Measurements from ENCODE around the gene SULT4A1. TPM values are rescaled to one million over a fixed set of nuclear protein-coding genes. Genes with fewer than 3 reads are reported as not detected.

Gene SULT4A1
- total RNA-seq, 2 donors from 2014 or later = 0.12 TPM; not detected in 1

DNA sequence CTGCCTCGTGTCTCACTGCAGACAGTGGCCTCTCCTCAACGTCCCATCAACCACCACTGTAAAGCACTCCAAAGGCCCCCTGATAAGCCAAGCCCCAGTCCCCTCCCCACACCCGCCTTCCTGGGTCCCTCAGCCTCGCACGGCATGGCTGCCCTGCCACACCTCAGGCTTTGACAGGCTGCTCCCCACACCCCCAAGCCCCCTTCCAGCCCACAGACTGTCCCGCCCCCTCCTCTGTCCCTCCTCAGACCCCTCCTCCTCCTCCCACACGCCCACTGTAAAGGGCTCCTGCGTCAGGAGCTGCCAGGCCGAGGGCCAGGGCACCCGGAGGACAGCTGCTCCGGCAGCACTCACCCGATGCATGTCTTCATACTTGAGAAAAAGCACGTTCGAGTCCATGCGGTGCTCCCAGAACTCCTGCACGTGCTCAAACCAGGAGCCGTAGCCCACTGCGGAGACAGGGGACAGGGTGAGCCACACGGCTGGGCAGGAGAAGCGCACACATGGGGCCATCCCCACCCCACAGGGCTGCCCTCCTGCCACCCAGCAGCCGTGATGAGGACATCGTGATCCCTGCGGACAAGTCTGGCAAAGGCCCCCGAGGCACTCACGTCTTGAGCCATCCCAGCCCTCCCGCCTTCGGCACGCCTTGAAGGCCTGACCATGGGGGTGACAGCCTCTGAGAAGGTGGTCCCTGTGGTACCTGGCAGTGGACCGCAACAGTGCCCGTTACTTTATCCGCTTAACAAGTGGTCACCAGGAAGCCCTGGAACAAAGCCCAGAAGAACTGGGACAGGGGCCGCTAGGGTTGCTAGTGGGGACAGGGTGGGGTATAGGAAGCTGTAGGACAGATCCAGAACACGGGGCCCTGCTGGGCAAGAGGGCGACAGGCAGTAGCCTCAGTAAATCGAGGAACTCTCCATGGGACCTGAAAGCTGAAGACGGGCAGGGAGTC lies 28.8 kb downstream of the SULT4A1 start:
- Histone ChIP-seq H3K4me3 (no peak overlapping the region), H3K9me3 (no peaks in the 10 kb centered on the region), H3K36me3 (no peaks in the 10 kb centered on the region), H3K4me1 (peaks cover 0 to 28% of the 10 kb centered on the region in 2 donors), H3K27ac (no peak overlapping the region), H3K27me3 (no peaks in the 10 kb centered on the region)
- TF ChIP-seq, protein P1, sequence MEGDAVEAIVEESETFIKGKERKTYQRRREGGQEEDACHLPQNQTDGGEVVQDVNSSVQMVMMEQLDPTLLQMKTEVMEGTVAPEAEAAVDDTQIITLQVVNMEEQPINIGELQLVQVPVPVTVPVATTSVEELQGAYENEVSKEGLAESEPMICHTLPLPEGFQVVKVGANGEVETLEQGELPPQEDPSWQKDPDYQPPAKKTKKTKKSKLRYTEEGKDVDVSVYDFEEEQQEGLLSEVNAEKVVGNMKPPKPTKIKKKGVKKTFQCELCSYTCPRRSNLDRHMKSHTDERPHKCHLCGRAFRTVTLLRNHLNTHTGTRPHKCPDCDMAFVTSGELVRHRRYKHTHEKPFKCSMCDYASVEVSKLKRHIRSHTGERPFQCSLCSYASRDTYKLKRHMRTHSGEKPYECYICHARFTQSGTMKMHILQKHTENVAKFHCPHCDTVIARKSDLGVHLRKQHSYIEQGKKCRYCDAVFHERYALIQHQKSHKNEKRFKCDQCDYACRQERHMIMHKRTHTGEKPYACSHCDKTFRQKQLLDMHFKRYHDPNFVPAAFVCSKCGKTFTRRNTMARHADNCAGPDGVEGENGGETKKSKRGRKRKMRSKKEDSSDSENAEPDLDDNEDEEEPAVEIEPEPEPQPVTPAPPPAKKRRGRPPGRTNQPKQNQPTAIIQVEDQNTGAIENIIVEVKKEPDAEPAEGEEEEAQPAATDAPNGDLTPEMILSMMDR (IDR thresholded peaks at IDR 0.05) = no peak
- no peak for DNase-seq (ENCODE audit: low spot score)

DNA sequence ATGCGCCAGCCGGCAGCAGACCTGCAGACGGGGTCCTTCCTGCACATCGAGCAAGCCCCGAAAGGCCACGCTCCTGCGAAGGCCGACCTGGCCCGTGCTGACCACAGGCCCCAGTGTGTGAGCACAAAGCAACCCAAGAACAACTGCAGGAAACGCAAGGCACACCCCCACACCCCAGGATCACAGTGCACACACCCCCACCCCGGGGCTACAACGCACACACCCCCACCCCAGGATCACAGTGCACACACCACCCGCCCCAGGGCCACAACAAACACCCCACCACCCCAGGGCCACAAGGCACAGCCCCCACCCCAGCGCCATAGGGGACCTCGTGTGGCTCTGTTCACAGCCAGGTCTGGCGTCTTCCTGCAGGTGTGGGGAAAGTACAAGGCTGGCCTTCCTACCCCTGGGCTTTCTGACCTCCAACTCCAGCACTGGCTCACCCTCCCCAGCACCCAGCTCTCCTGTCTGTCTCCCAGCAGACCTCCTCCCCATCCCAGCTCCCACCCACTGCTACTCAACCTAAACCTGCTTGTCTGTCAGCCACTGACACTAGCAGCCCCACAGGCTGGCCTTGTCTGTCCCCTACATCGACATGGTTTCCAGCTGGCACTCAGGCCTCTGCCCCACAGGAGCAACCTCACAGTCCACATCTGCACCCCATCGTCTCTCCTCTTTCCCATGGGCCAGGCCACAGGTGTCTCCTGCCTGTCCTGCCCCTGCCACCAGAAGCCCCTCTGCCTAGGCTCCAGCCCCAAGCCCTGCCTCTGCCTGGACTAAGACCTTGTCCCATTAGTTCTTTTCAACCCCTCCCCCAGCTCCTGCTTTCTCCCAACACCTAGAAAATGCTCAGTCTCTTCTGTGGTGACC lies 29.7 kb downstream of the SULT4A1 start:
- Histone ChIP-seq H3K9me3 (no peaks in the 10 kb centered on the region), H3K27me3 (no peaks in the 10 kb centered on the region), H3K36me3 (no peaks in the 10 kb centered on the region), H3K4me3 (no peak overlapping the region), H3K27ac (no peak overlapping the region), H3K4me1 (peaks cover 0 to 29% of the 10 kb centered on the region in 2 donors)
- TF ChIP-seq, protein P1 (IDR thresholded peaks at IDR 0.05) = no peak
- DNase-seq (ENCODE audit: low spot score) = no peak

DNA sequence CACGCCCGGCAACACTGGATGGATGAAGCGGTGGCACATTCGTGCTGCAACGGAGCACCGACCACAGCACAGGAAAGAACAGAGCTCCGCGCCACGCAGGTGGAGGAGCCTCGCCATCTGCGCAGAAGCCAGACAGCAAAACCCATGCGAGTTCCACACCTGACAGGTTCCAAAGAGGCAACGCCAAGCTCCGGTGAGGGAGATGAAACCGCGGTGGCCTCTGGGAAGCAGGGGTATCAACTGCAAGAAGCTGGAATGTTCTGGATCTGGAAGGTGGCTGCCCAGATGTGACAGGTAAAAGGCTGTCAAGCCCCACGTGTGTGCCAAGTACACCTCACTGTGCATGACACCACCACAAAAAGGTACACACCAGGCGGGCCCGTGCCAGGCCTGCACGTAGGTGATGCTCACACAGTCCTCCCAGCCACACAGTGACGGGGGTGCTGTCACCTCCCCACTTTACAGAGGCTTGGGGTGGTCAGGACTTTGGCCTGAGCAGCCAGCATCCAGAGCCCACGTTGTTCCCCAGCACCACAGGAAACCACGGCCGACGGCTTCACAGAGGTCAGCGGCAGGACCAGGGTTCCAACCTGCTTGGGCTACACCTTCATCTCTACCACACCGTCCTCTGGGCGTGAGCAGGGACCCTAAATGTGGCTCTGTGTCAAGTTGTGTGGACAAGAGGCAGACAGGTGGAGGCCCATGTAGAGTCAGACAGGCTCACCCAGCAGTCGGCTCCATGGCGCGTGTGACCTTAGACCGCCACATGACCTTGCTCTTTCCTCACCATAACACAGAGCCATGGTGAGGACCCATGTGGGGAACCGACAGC lies 30.5 kb downstream of the SULT4A1 start:
- TF ChIP-seq, protein P1 (IDR thresholded peaks at IDR 0.05) = no peak
- no peak overlapping the region for H3K4me3 ChIP-seq
- DNase-seq (ENCODE audit: low spot score) = no peak
- H3K9me3 ChIP-seq = no peaks in the 10 kb centered on the region
- H3K4me1 ChIP-seq = peaks cover 0 to 29% of the 10 kb centered on the region in 2 donors
- H3K27ac ChIP-seq = no peak overlapping the region
- no peaks in the 10 kb centered on the region for H3K36me3 ChIP-seq
- H3K27me3 ChIP-seq = no peaks in the 10 kb centered on the region

DNA sequence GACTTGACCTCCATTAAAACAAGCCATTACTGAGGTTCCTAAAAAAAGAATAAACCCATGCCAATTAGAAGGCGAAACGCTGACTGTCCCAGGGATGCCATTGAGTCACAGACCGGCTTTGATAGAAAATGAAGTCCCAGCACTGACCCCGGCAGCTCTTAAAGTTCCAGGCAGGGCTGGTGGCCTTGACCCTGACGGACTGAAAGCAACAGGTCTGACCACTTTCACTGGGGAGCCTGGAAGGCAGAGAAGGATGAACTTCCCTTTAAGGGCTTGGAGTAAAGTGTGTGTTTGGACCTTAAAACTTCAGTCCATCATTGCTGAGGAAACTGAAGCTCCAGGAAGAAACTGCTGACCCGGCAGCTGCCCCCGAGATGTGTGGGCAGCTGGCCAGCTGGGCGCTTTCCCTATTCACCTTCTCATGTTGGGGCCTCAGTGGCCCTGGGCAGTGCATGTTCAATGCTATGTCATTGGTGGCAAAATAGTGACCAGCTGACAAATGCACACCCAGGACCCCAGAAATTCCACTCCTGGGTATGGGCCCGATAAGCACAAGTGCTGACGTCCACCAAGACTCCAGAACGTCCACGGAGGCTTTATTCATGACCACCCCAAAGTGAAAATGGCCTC lies 31.3 kb downstream of the SULT4A1 start:
- Histone ChIP-seq H3K27ac (peak overlapping the region; percentile 77 to 90), H3K9me3 (no peaks in the 10 kb centered on the region), H3K36me3 (no peaks in the 10 kb centered on the region), H3K27me3 (no peaks in the 10 kb centered on the region), H3K4me3 (no peak overlapping the region), H3K4me1 (peaks cover 0 to 29% of the 10 kb centered on the region in 2 donors)
- TF ChIP-seq, protein P1 (IDR thresholded peaks at IDR 0.05) = no peak
- no peak for DNase-seq (ENCODE audit: low spot score)
